AG04449 (cell line): ENCODE results near the gene MRTFA.

Experiments
- CTCF ChIA-PET: fragments of 350-600 bp; formaldehyde crosslinking; extraction: SDS; loops from one replicate; lab custom pipeline; 2021; ENCODE audit warnings: antibody characterized with exemption; lab: Yijun Ruan, JAX
- POLR2A ChIA-PET: fragments of 400-600, 350-600 bp; formaldehyde crosslinking; extraction: SDS; loops from one replicate; lab custom pipeline; 2020; ENCODE audit warnings: antibody characterized with exemption, inconsistent platforms; lab: Yijun Ruan, JAX
- DNase-seq: peaks from one replicate; pipeline ENCODE4 v3.0.0-alpha.2; 2010; ENCODE audit warnings: low read depth, low spot score
- H3K4me3 ChIP-seq: 2 replicates; pipeline ENCODE4 v1.5.1; 2011; ENCODE audit warnings: low read depth, mild to moderate bottlenecking, control low read depth, low read length
- CTCF ChIP-seq: IDR thresholded peaks from one replicate; pipeline ENCODE4 v1.5.1; 2011; ENCODE audit warnings: mild to moderate bottlenecking, moderate library complexity, low read length, control low read depth, inconsistent platforms; ENCODE audit not compliant: insufficient read depth; ENCODE audit errors: missing control alignments

MRTFA gene

GRCh38 chr22:40416636-40417035 lies 219.9 kb downstream of the MRTFA start:
- CTCF ChIA-PET = interaction anchor here (1.5 to 2.2 kb wide), 3 partner anchors 11 to 230 kb away, joined by 6 to 9 read pairs (median 7); no protein-coding TSS in a partner anchor

GRCh38 chr22:40416267-40416570 lies 220.3 kb downstream of the MRTFA start:
- ChIA-PET POLR2A (no interaction called here), CTCF (interaction anchor here (1.5 to 2.2 kb wide), 3 partner anchors 11 to 230 kb away, joined by 6 to 9 read pairs (median 7); no protein-coding TSS in a partner anchor)
- TF ChIP-seq CTCF = no peak
- DNase-seq = no peak
- H3K4me3 ChIP-seq = no peak overlapping the region

More at GRCh38 chr22:40416636-40417035, 219.9 kb downstream of the MRTFA start:
- POLR2A ChIA-PET = no interaction called here
- no peak for TF ChIP-seq CTCF
- no peak overlapping the region for H3K4me3 ChIP-seq
- DNase-seq = no peak

- TF ChIP-seq CTCF = no peak
- no peak overlapping the region for H3K4me3 ChIP-seq
- no peak for DNase-seq
- ChIA-PET POLR2A (interaction anchor here (1.1 kb wide), 1 partner anchor 9 kb away, joined by 3 read pairs; no protein-coding TSS in a partner anchor), CTCF (interaction anchor here (0.7 to 2.2 kb wide), 8 partner anchors 10 to 235 kb away, joined by 3 to 9 read pairs (median 4); no protein-coding TSS in a partner anchor)
Measured at GRCh38 chr22:40415531-40416266, 220.8 kb downstream of the MRTFA start.

GRCh38 chr22:40414838-40415505 lies 221.5 kb downstream of the MRTFA start:
- no peak for DNase-seq
- TF ChIP-seq CTCF = no peak
- no peak overlapping the region for H3K4me3 ChIP-seq
- ChIA-PET POLR2A (interaction anchor here (1.1 kb wide), 1 partner anchor 9 kb away, joined by 3 read pairs; no protein-coding TSS in a partner anchor), CTCF (interaction anchor here (0.7 to 2.2 kb wide), 9 partner anchors 10 to 236 kb away, joined by 3 to 9 read pairs (median 3); no protein-coding TSS in a partner anchor)

- POLR2A ChIA-PET = no interaction called here
- TF ChIP-seq CTCF = no peak
- CTCF ChIA-PET = interaction anchor here (1.2 kb wide), 2 partner anchors 12 to 232 kb away, joined by 3 read pairs; no protein-coding TSS in a partner anchor
- no peak for DNase-seq
- no peak overlapping the region for H3K4me3 ChIP-seq
Measured at GRCh38 chr22:40414311-40414710, 222.2 kb downstream of the MRTFA start.

GRCh38 chr22:40413873-40414272 lies 222.6 kb downstream of the MRTFA start:
- ChIA-PET CTCF (interaction anchor here (1.2 kb wide), 2 partner anchors 13 to 232 kb away, joined by 3 read pairs; no protein-coding TSS in a partner anchor), POLR2A (no interaction called here)
- no peak for TF ChIP-seq CTCF
- DNase-seq = no peak
- no peak overlapping the region for H3K4me3 ChIP-seq
